GM23248 (cell line): ENCODE measurements around the gene CD27. TPM values are rescaled to one million over a fixed set of nuclear protein-coding genes. Genes with fewer than 3 reads are reported as not detected.

Experiments
- DNase-seq: peaks from one replicate; pipeline ENCODE4 v3.0.0-alpha.2; 2015
- H2AFZ ChIP-seq: fragments of 200-600 bp; sonication (generic); 2 replicates; pipeline ENCODE4 v1.6.1; 2016; ENCODE audit warnings: antibody characterized with exemption
- H3F3A ChIP-seq: fragments of 200-600 bp; sonication (generic); 2 replicates; pipeline ENCODE4 v1.6.1; 2016; ENCODE audit warnings: mild to moderate bottlenecking, antibody characterized with exemption, mixed run types; ENCODE audit not compliant: insufficient read depth
- H3K27ac ChIP-seq: fragments of 200-600 bp; sonication (generic); 2 replicates; pipeline ENCODE4 v1.5.1; 2016; ENCODE audit warnings: mild to moderate bottlenecking
- H3K27me3 ChIP-seq: fragments of 200-600 bp; sonication (generic); replicated peaks from 2 replicates; pipeline ENCODE4 v1.6.1; 2016; ENCODE audit warnings: mild to moderate bottlenecking; ENCODE audit not compliant: insufficient read depth
- H3K36me3 ChIP-seq: fragments of 200-600 bp; sonication (generic); 2 replicates; pipeline ENCODE4 v1.6.1; 2016; ENCODE audit warnings: low read depth, mild to moderate bottlenecking
- H3K4me1 ChIP-seq: fragments of 200-600 bp; sonication (generic); 2 replicates; pipeline ENCODE4 v1.6.1; 2016; ENCODE audit warnings: mild to moderate bottlenecking; ENCODE audit not compliant: insufficient read depth
- H3K4me2 ChIP-seq: fragments of 200-600 bp; sonication (generic); one replicate; pipeline ENCODE4 v1.6.1; 2016; ENCODE audit warnings: mild to moderate bottlenecking; ENCODE audit not compliant: unreplicated experiment
- H3K4me3 ChIP-seq: fragments of 200-600 bp; sonication (generic); 2 replicates; pipeline ENCODE4 v1.5.1; 2016; ENCODE audit warnings: mild to moderate bottlenecking
- H3K79me2 ChIP-seq: fragments of 200-600 bp; sonication (generic); 2 replicates; pipeline ENCODE4 v1.6.1; 2016; ENCODE audit warnings: mild to moderate bottlenecking; ENCODE audit not compliant: insufficient read depth
- H3K9ac ChIP-seq: fragments of 200-600 bp; sonication (generic); 2 replicates; pipeline ENCODE4 v1.6.1; 2016; ENCODE audit warnings: mild to moderate bottlenecking
- H3K9me2 ChIP-seq: fragments of 200-600 bp; sonication (generic); 2 replicates; pipeline ENCODE4 v1.6.1; 2016; ENCODE audit warnings: mixed run types, mild to moderate bottlenecking, moderate library complexity; ENCODE audit not compliant: insufficient read depth
- H3K9me3 ChIP-seq: fragments of 200-600 bp; sonication (generic); one replicate; pipeline ENCODE4 v1.6.1; 2017; ENCODE audit warnings: low read depth
- H4K20me1 ChIP-seq: fragments of 200-600 bp; sonication (generic); 2 replicates; pipeline ENCODE4 v1.6.0; 2016; ENCODE audit not compliant: insufficient read depth
- EZH2 ChIP-seq: fragments of 200-600 bp; sonication (generic); IDR thresholded peaks from 2 replicates; pipeline ENCODE4 v1.6.1; 2018; ENCODE audit warnings: antibody characterized with exemption, mild to moderate bottlenecking; ENCODE audit not compliant: insufficient read depth, poor library complexity, severe bottlenecking
- EZH2phosphoT487 ChIP-seq: fragments of 200-600 bp; sonication (generic); IDR thresholded peaks from 2 replicates; pipeline ENCODE4 v1.6.1; 2018; ENCODE audit warnings: antibody characterized with exemption, moderate library complexity, mild to moderate bottlenecking, low read depth; ENCODE audit not compliant: insufficient read depth
- WGBS, 2 experiments: methylation state at CpG; one replicate each; pipeline ENCODE4 v1.1.6; 2015 to 2017; ENCODE audit warnings: low lambda C conversion rate in 2 of 2, low coverage in 1 of 2; ENCODE audit errors: missing lambda C conversion rate in 2 of 2; 5-methylcytosine and 5-hydroxymethylcytosine counted together
- in situ Hi-C: fragments of 300-500 bp; cut with MboI; formaldehyde crosslinking; loops from 2 replicates; pipeline ENCODE4 v1.15.0; 2020
- polyA plus RNA-seq: library from polyadenylated mRNA; unstranded; fragments of >200 nt; fragmentation: Nextera tagmentation; extraction: Ambion mirVana; gene quantifications from 2 replicates; pipeline ENCODE4 v1.2.1, GENCODE V29; 2016
- total RNA-seq: library from RNA; depleted of rRNA; stranded (reverse); fragments of >200 nt; shearing (Covaris generic); gene quantifications from 2 replicates; pipeline ENCODE4 v1.2.3, GENCODE V29; 2014; rRNA removed

The CD27 gene
- total RNA-seq (not detected in 2 replicates), polyA plus RNA-seq (0.28 and 0.32 TPM in 2 replicates)

DNA sequence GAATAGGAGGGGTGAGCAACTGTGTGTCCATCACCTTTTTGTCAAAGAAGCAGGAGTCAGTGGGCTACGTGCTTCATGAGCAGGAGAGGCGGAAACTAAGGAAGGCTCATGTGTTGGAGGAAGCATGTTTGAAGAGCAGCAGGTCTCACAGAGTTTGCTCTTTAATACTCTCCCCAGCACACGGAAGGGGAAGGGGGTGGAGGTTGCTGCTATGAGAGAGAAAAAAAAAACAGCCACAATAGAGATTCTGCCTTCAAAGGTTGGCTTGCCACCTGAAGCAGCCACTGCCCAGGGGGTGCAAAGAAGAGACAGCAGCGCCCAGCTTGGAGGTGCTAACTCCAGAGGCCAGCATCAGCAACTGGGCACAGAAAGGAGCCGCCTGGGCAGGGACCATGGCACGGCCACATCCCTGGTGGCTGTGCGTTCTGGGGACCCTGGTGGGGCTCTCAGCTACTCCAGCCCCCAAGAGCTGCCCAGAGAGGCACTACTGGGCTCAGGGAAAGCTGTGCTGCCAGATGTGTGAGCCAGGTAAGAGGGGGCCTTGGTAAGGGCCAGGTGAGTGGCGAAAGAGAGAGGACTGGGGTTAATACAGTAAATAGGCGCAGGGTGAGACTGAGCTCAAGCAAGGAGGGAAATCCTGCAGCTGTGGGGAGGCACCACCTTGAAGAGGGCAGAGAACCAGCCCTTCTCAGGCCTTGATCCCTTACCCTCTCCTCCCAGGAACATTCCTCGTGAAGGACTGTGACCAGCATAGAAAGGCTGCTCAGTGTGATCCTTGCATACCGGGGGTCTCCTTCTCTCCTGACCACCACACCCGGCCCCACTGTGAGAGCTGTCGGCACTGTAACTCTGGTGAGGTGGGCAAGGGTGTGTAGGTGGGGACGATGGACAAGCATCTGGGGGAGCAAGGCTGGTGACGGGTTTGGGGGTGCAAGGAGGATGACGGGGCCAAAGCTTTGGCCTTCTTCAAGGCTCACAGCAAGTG is at the start of gene CD27:
Gene CD27, plus strand, starts transcription at position 252 of the 985 bp plus-strand sequence. Its CDS starts 141 bp downstream, at position 393.
- H3K36me3 ChIP-seq = peaks cover 3% of the 10 kb centered on the region; the same call in 1 of the 2 replicates
- H3K9me3 ChIP-seq = no peaks in the 10 kb centered on the region
- no peak for TF ChIP-seq EZH2
- in situ Hi-C loops = no loop called here
- H3K27me3 ChIP-seq = no peaks in the 10 kb centered on the region
- no peaks in the 10 kb centered on the region for H3F3A ChIP-seq
- no peak within 1 kb of the TSS for H3K4me3 ChIP-seq
- peaks cover 4% of the 10 kb centered on the region; the same call in 1 of the 2 replicates for H3K79me2 ChIP-seq
- peaks cover 3% of the 10 kb centered on the region; the same call in 1 of the 2 replicates for H3K4me1 ChIP-seq
- DNase-seq = no peak
- H2AFZ ChIP-seq = no peak within 1 kb of the TSS
- no peak within 1 kb of the TSS for H3K27ac ChIP-seq
- H3K9ac ChIP-seq = no peak within 1 kb of the TSS
- H3K9me2 ChIP-seq = no peaks in the 10 kb centered on the region
- no peak within 1 kb of the TSS for H3K4me2 ChIP-seq
- H4K20me1 ChIP-seq = no peaks in the 10 kb centered on the region
- 85 to 89% methylated on average over 16 of the region's 16 CpGs for WGBS, 2 experiments

- H3K9me2 ChIP-seq = no peaks in the 10 kb centered on the region
- DNase-seq = no peak
- H3K4me1 ChIP-seq = no peaks in the 10 kb centered on the region
- no peak overlapping the region for H3K4me3 ChIP-seq
- no peak overlapping the region for H3K4me2 ChIP-seq
- peaks cover 23% of the 10 kb centered on the region for H3F3A ChIP-seq
- H3K9ac ChIP-seq = no peak overlapping the region
- WGBS, 2 experiments = 65 to 76% methylated on average over 2 of the region's 2 CpGs
- no peaks in the 10 kb centered on the region for H3K27me3 ChIP-seq
- TF ChIP-seq EZH2phosphoT487 = no peak
- H3K9me3 ChIP-seq = no peaks in the 10 kb centered on the region
- peaks cover 8% of the 10 kb centered on the region; the same call in 1 of the 2 replicates for H3K36me3 ChIP-seq
- H3K27ac ChIP-seq = no peak overlapping the region
- no peaks in the 10 kb centered on the region for H3K79me2 ChIP-seq
- no peaks in the 10 kb centered on the region for H4K20me1 ChIP-seq
- in situ Hi-C loops = no loop called here
- no peak overlapping the region for H2AFZ ChIP-seq
Observed at GRCh38 chr12:6396031-6396430, 48.7 kb upstream of the CD27 start.

GRCh38 chr12:6399884-6400644 is 44.7 kb upstream of the CD27 start:
- Histone ChIP-seq H3K36me3 (no peaks in the 10 kb centered on the region), H2AFZ (no peak overlapping the region), H3K79me2 (no peaks in the 10 kb centered on the region), H3K4me2 (no peak overlapping the region), H3K27me3 (no peaks in the 10 kb centered on the region), H3F3A (0 out of 2 replicates have a peak, but pooled peaks cover 3% of the 10 kb centered on the region), H3K9me3 (no peaks in the 10 kb centered on the region), H3K9me2 (no peaks in the 10 kb centered on the region), H4K20me1 (no peaks in the 10 kb centered on the region), H3K27ac (no peak overlapping the region), H3K4me3 (no peak overlapping the region), H3K9ac (no peak overlapping the region), H3K4me1 (no peaks in the 10 kb centered on the region)
- in situ Hi-C loops = no loop called here
- TF ChIP-seq EZH2 (no peak), EZH2phosphoT487 (no peak)
- DNase-seq = no peak
- 83 to 84% methylated on average over 7 of the region's 7 CpGs for WGBS, 2 experiments

DNA sequence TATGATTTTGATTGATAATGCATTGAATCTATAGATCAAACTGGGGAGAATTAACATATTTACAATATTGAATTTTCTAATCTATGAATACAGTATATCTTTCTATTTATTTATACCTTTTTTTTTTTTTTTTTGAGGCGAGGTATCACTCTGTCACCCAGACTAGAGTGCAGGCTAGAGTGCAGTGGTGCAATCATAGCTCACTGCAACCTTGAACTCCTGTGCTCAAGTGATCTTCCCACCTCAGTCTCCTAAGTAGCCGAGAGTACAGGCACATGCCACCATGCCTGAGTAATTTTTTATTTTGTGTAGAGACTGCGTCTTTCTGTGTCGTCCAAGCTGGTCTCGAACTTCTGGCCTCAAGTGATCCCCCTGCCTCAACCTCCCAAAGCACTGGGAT is 40.4 kb upstream of the CD27 start:
- in situ Hi-C loops = no loop called here
- Histone ChIP-seq H3K4me2 (no peak overlapping the region), H2AFZ (no peak overlapping the region), H3K4me1 (no peaks in the 10 kb centered on the region), H3K27me3 (no peaks in the 10 kb centered on the region), H3F3A (0 out of 2 replicates have a peak, but pooled peaks cover 3% of the 10 kb centered on the region), H3K36me3 (no peaks in the 10 kb centered on the region), H3K27ac (no peak overlapping the region), H3K4me3 (no peak overlapping the region), H3K9me2 (no peaks in the 10 kb centered on the region), H3K9me3 (no peaks in the 10 kb centered on the region), H3K79me2 (no peaks in the 10 kb centered on the region), H3K9ac (no peak overlapping the region), H4K20me1 (no peaks in the 10 kb centered on the region)
- WGBS, 2 experiments = 86 to 89% methylated on average over 5 of the region's 5 CpGs
- DNase-seq = no peak
- TF ChIP-seq EZH2phosphoT487 (no peak), EZH2 (no peak)
